ENCODE measurements around the gene TEKT3.

DNA sequence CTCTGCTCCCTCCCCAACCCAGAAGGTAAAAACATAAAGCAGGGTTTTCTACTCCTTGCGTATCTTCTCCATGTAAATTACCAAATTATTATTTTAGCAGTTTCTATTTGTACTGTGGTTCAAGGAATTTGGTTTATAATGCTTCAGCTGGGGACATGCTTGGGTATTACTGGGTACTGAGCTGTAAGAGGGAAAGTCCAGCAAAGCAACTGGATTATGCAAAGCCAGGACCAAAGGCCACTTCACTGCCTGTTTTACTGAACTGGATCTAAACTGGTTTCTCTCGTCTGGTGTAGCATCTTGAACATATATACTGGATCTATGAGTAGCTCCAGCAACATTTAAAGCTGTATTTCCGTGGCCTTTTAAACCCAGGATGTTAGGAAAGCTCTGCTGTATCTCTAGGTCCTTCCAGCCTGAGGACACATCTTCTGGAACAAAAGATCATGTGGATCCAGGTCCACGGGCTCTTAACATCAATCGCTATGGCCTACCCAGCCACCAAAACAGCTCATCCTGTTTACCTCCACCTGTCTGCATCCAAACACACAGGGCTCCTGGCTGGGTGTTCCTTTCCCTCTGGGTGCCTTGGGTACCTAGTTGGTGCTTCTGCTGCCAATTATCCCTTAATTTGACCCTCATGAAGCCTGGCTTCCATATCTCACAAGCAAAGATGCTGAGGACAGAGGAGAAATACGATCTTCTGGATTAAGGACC is 83.4 kb downstream of the TEKT3 start:
- TF ChIP-seq, protein P1, sequence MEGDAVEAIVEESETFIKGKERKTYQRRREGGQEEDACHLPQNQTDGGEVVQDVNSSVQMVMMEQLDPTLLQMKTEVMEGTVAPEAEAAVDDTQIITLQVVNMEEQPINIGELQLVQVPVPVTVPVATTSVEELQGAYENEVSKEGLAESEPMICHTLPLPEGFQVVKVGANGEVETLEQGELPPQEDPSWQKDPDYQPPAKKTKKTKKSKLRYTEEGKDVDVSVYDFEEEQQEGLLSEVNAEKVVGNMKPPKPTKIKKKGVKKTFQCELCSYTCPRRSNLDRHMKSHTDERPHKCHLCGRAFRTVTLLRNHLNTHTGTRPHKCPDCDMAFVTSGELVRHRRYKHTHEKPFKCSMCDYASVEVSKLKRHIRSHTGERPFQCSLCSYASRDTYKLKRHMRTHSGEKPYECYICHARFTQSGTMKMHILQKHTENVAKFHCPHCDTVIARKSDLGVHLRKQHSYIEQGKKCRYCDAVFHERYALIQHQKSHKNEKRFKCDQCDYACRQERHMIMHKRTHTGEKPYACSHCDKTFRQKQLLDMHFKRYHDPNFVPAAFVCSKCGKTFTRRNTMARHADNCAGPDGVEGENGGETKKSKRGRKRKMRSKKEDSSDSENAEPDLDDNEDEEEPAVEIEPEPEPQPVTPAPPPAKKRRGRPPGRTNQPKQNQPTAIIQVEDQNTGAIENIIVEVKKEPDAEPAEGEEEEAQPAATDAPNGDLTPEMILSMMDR (conservative IDR thresholded peaks at IDR 0.05; ENCODE audit: low read depth, low read length): no peak
- TF ChIP-seq EZH2 (IDR thresholded peaks at IDR 0.05; ENCODE audit: borderline replicate concordance, low read depth, low read length, poor library complexity, severe bottlenecking): no peak

Measured in A673 (cell line).